Amniotic epithelial cell (primary cell): ENCODE measurements around the gene KRT23.

Experiments
- DNase-seq: peaks from one replicate; pipeline ENCODE4 v3.0.0-alpha.2; 2010; ENCODE audit warnings: low read depth

The KRT23 gene

GRCh38 chr17:40909755-40910154 is 27.7 kb downstream of the KRT23 start:
- peak; percentile 91 for DNase-seq

DNA sequence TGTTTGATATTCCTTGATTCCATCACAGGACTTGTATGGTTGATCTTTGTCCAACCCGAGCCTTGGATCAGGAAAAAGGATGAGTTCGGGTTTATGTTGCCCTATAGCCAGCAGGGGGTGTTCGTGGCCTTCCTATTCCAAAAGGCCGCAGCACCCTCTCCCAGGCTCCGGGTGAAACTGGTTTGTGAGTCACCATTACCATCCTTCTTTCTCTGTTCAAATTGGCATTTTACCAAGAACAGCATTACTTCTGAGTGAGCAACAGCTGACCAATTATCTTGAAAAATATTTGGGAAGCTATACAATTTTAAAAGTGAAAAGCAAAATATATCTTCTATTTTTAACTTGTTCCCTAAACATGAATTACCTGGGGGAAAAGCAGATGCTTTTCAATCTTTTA is 28.1 kb downstream of the KRT23 start:
- DNase-seq = peak; percentile 95

- no peak for DNase-seq
Observed at GRCh38 chr17:40906613-40907012, 30.8 kb downstream of the KRT23 start.

DNA sequence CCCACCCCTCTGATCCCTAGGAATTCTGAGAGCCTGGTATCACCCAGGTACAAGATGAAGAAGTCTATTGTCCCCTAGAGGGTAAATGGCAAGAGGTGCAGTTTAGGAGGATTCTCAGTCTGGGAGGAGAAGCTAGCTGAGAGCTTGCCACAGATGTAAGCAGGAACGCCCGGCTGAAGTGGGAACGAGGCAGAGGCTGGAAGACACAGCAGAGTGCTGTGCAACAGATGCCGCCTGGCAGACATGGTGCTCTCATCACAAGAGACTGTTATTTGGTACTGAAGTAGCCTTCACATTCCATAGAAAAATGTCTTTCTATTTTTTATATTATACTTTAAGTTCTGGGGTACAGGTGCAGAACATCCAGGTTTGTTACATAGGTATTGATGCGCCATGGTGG is 32.1 kb downstream of the KRT23 start:
- DNase-seq = no peak

- DNase-seq = peak; percentile 79
Observed at GRCh38 chr17:40903129-40903847, 34.2 kb downstream of the KRT23 start.

DNA sequence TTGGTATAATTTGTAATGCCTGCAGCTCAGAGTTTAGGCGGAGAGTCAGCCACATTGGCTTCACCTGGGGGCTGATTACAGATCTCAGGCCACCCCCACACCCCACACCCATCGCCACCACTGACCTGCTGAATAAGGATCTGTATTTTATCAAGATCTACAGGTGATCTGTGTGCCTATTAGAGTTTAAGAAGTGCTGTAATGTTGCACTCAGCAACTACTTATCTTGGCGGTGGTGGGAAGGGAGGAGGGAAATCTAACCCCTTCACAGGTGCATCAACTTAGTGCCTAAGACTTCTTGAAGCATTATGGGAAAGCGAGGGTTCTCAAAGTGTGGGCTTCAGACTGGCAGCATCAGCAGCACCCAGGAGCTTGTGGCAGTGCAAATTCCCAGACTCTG is 34.9 kb downstream of the KRT23 start:
- no peak for DNase-seq

DNA sequence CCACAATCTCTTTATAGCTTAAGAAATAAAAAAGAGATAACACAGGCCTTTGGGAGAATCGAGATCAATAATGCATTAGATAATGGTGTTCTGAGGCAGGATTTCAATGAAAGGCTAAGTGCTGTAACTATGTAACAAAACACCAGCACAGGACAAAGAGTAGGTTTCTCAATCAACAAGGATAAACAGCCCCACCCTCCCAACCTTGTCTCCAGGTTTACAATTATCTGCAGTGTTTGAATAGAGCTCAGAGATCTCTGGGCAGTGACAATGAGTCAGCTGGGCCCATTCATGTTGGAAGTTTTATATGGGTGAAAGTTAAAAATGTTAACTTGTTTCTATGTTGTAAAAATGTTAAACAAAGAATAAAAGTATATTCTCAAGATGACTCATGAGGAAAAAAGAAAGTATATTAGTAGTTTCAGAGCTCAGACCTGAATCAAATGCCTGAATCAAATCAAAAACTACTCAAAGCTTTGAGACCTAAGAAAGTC is 35.4 kb downstream of the KRT23 start:
- peak; percentile 16 for DNase-seq

- DNase-seq = no peak
Observed at GRCh38 chr17:40900809-40901356, 36.6 kb downstream of the KRT23 start.

- no peak for DNase-seq
Observed at GRCh38 chr17:40896916-40897455, 40.5 kb downstream of the KRT23 start.

GRCh38 chr17:40895106-40895730 is 42.2 kb downstream of the KRT23 start:
- DNase-seq = no peak

- no peak for DNase-seq
Observed at GRCh38 chr17:40888196-40888720, 49.2 kb downstream of the KRT23 start.

- no peak for DNase-seq
Observed at GRCh38 chr17:40886090-40886489, 51.4 kb downstream of the KRT23 start.

DNA sequence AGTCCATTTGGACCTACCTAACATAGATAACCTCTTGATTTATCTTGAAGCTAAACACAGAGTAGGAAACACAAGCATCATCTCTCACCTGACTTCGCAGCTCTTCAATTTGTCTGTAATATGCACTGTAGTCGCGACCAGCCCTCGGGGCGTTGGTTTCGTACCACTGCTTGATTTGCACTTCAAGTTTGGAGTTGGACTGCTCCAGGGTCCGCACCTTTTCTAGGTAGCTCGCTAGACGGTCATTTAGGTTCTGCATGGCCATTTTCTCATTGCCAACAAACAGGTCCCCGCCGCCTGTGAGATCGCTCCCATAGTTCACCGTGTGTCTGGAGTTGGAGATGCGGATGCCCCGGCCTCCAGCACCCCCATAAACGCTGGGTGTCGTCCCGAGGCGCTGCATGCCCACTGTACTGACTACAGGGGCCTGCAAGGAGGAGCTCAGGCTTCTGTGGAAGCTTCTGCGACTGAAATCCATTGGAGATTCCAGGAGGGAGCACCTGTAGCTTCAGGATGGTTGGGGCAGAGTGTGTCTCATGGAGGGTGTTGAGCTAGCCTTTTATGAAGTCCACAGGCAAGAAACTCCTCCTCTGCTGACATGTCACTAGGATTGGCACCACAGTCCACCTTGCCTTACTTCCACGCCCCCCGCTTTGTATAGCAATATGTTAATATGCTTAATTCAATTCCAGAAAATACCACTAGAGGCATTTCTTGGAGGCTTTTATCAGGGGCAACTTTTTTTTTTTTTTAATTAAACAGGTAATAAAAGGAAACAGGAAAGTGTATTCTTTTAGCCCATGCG is 52.5 kb downstream of the KRT23 start, which contains the start of gene KRT20:
Gene KRT20 (minus strand): TSS at position 535 of the 805 bp plus-strand sequence. CDS start 57 bp downstream, at position 478.
- DNase-seq = no peak

DNA sequence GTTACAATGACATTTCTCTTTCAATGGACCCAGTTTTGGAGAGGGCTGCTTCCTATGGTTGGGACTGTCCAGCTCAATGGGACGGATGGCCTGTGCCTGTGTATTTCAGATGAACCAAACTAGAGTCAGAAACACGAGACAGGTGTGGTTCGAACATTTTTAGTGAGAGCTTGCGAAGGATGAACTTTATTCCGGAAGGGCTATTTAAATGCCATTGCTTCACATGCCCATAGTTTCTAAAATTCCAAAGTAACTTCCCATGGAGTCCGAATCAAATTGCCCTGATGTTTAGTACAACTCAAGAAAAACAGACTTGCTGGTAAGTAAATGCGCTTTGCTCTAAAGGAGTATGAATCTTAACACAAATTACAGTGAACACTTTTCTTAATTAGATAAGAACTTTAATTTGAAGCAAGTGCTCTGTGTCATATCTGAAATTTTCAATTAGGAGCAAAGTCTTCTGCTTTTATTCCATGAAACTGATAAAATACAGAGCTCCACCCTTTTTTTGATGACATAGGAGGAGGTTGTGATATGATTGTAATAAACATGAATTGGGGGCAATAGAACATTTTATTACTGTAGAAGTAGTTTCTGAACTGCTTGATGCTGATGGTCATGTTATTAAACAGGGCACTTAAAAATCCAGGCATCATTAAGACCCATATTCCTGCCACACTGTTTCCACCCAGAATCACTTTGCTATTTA is 53.7 kb downstream of the KRT23 start:
- DNase-seq = no peak

GRCh38 chr17:40883031-40883430 is 54.4 kb downstream of the KRT23 start:
- DNase-seq = no peak

- DNase-seq = no peak
Observed at GRCh38 chr17:40879026-40879425, 58.4 kb downstream of the KRT23 start.

- no peak for DNase-seq
Observed at GRCh38 chr17:40878044-40878443, 59.4 kb downstream of the KRT23 start.

DNA sequence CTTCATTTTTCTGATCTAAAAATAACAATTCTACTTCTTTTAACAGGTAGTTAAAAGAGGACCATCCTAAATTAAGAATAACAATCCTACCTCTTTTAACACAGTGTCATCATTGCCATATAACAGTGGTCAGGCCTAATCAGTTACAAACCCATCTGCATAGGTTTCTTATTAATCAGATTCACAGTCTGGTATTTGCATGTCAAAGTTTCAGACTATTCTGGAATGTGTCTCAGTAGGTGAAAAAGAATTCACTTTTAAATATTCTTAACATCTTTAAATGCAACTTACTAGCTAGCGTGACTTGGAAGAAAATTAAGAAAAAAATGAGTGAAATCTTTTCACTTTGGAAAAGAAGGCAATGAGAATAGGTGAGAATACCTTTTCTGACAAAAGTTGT is 63.6 kb downstream of the KRT23 start:
- no peak for DNase-seq

GRCh38 chr17:40873255-40873654 is 64.2 kb downstream of the KRT23 start:
- no peak for DNase-seq
